HepG2 (cell line): ENCODE data around the gene AGPAT2. TPM values are rescaled to one million over a fixed set of nuclear protein-coding genes. Genes with fewer than 3 reads are reported as not detected.

Experiments used
- ATAC-seq: fragments of 200-7000 bp; cut with Tn5 transposase; 3 replicates; pipeline ENCODE4 v1.9.1; 2020; ENCODE audit warnings: mild to moderate bottlenecking, moderate library complexity
- BruUV-seq: library from RNA; stranded (reverse); fragments of 400-500 nt; replicated peaks from 2 replicates; lab custom pipeline; 2021; lab: Mats Ljungman, UMichigan
- CTCF ChIA-PET: fragments of 300-600 bp; formaldehyde crosslinking; extraction: SDS; loops from one replicate; lab custom pipeline; 2021; ENCODE audit warnings: low total read pairs, inconsistent platforms, low intra/inter-chr PET ratio; lab: Yijun Ruan, JAX
- POLR2A ChIA-PET: fragments of 350-600 bp; sonication (Branson Sonifier 250); formaldehyde crosslinking; loops from one replicate; lab custom pipeline; 2020; ENCODE audit warnings: antibody characterized with exemption, inconsistent platforms; lab: Yijun Ruan, JAX
- DNase-seq: peaks from one replicate; pipeline ENCODE4 v3.0.0-alpha.2; 2015; ENCODE audit warnings: low spot score
- FAIRE-seq: peaks from 3 replicates; lab custom pipeline; 2011; peaks lifted over from hg19 to GRCh38; lab: Jason Lieb, UNC
- H2AFZ ChIP-seq: one replicate; pipeline ENCODE4 v1.6.1; 2011; ENCODE audit warnings: low read length, inconsistent platforms
- H3K27ac ChIP-seq: fragments of 300-600 bp; 3 replicates; pipeline ENCODE4 v1.8.0; 2011; ENCODE audit warnings: mixed run types, mild to moderate bottlenecking, mixed read lengths, low read length, inconsistent platforms; ENCODE audit not compliant: insufficient read depth; ENCODE audit errors: extremely low read length
- H3K27me3 ChIP-seq, 2 experiments: fragments of 200-600 bp in 1 of 2; 2 replicates in 1 of 2; 3 replicates in 1 of 2; pipeline versions ENCODE4 v1.6.0 to v1.8.0; 2011; ENCODE audit warnings: low read length in 2 of 2, mild to moderate bottlenecking in 2 of 2, moderate library complexity in 2 of 2, inconsistent platforms in 1 of 2; ENCODE audit not compliant: insufficient read depth in 2 of 2, control insufficient read depth in 1 of 2
- H3K36me3 ChIP-seq, 2 experiments: fragments of 200-600 bp in 1 of 2; replicated peaks in 1 of 2; 2 replicates in 1 of 2; 3 replicates in 1 of 2; pipeline versions ENCODE4 v1.5.1 to v1.8.0; 2011; ENCODE audit warnings: low read length in 2 of 2, inconsistent platforms in 1 of 2; ENCODE audit not compliant: insufficient read depth in 2 of 2, control insufficient read depth in 1 of 2
- H3K4me1 ChIP-seq: 2 replicates; pipeline ENCODE4 v1.5.1; 2012; ENCODE audit warnings: low read length, inconsistent platforms; ENCODE audit not compliant: insufficient read depth
- H3K4me2 ChIP-seq: 2 replicates; pipeline ENCODE4 v1.6.0; 2011; ENCODE audit warnings: low read depth, low read length, inconsistent platforms
- H3K4me3 ChIP-seq, 3 experiments: fragments of 200-600 bp in 1 of 3; sonication (generic), shearing (Covaris generic) in 1 of 3; replicated peaks in 1 of 3; 2 replicates each; pipeline ENCODE4 v1.5.1; 2011 to 2016; ENCODE audit warnings: low read length in 3 of 3, inconsistent platforms in 2 of 3, low read depth in 2 of 3, mild to moderate bottlenecking in 2 of 3, control low read depth in 1 of 3, mixed read lengths in 1 of 3; ENCODE audit not compliant: insufficient read depth in 1 of 3
- H3K79me2 ChIP-seq: one replicate; pipeline ENCODE4 v1.6.1; 2011; ENCODE audit warnings: low read length, inconsistent platforms; ENCODE audit not compliant: insufficient read depth
- H3K9ac ChIP-seq: 2 replicates; pipeline ENCODE4 v1.6.0; 2011; ENCODE audit warnings: mild to moderate bottlenecking, low read depth, low read length, inconsistent platforms; ENCODE audit not compliant: insufficient read depth
- H3K9me3 ChIP-seq: 2 replicates; pipeline ENCODE4 v1.5.1; 2012; ENCODE audit warnings: mild to moderate bottlenecking, low read length
- H4K20me1 ChIP-seq: 2 replicates; pipeline ENCODE4 v1.6.0; 2011; ENCODE audit warnings: inconsistent platforms, mild to moderate bottlenecking, low read length, moderate library complexity; ENCODE audit not compliant: insufficient read depth
- ARHGAP35 ChIP-seq: sonication (generic); formaldehyde crosslinking; IDR thresholded peaks from 2 replicates; pipeline ENCODE4 v1.9.0; 2022; ENCODE audit warnings: mild to moderate bottlenecking, inconsistent platforms, moderate library complexity, missing genetic modification reagents, borderline replicate concordance
- BHLHE40 ChIP-seq: IDR thresholded peaks from 2 replicates; pipeline ENCODE4 v1.6.1; 2011; ENCODE audit warnings: low read length, improper control_type of control experiment
- CREM ChIP-seq, 2 experiments: sonication (generic) in 1 of 2; formaldehyde crosslinking in 1 of 2; IDR thresholded peaks; 2 replicates each; pipeline versions ENCODE4 v1.4.0 to v1.6.1; 2016 to 2020; ENCODE audit warnings: antibody characterized with exemption in 1 of 2, mild to moderate bottlenecking in 1 of 2, missing genetic modification reagents in 1 of 2
- ELF3 ChIP-seq: IDR thresholded peaks from 2 replicates; pipeline ENCODE4 v1.6.1; 2016; ENCODE audit warnings: missing genetic modification reagents, missing compliant biosample characterization
- HNRNPLL ChIP-seq: fragments of 200-400 bp; formaldehyde crosslinking; IDR thresholded peaks from 2 replicates; pipeline ENCODE4 v1.6.1; 2017; ENCODE audit warnings: mild to moderate bottlenecking, low read depth, low read length; ENCODE audit not compliant: poor library complexity, severe bottlenecking
- MLX ChIP-seq: IDR thresholded peaks from 2 replicates; pipeline ENCODE4 v1.6.1; 2016
- SETDB1 ChIP-seq: sonication (generic); formaldehyde crosslinking; IDR thresholded peaks from 2 replicates; pipeline ENCODE4 v1.5.1; 2020; ENCODE audit warnings: missing genetic modification reagents, mild to moderate bottlenecking, borderline replicate concordance
- SNAI1 ChIP-seq: sonication (generic); formaldehyde crosslinking; IDR thresholded peaks from 2 replicates; pipeline ENCODE4 v1.5.0; 2020; ENCODE audit warnings: mild to moderate bottlenecking, missing genetic modification reagents, borderline replicate concordance
- YY1 ChIP-seq: IDR thresholded peaks from 2 replicates; pipeline ENCODE4 v1.6.1; 2011; ENCODE audit warnings: low read length, low read depth, moderate library complexity, mild to moderate bottlenecking; ENCODE audit not compliant: insufficient read depth, insufficient replicate concordance
- ZBTB37 ChIP-seq: sonication (generic); formaldehyde crosslinking; IDR thresholded peaks from 2 replicates; pipeline ENCODE4 v1.4.0; 2020; ENCODE audit warnings: mild to moderate bottlenecking, missing genetic modification reagents
- ZBTB38 ChIP-seq: sonication (generic); formaldehyde crosslinking; IDR thresholded peaks from 2 replicates; pipeline ENCODE4 v1.5.1; 2020; ENCODE audit warnings: mild to moderate bottlenecking, missing genetic modification reagents
- ZFP37 ChIP-seq: sonication (generic); formaldehyde crosslinking; IDR thresholded peaks from 2 replicates; pipeline ENCODE4 v1.4.0; 2020; ENCODE audit warnings: missing genetic modification reagents, borderline replicate concordance
- ZGPAT ChIP-seq: IDR thresholded peaks from 2 replicates; pipeline ENCODE4 v1.6.1; 2016; ENCODE audit warnings: mild to moderate bottlenecking
- ZNF101 ChIP-seq: sonication (generic); formaldehyde crosslinking; IDR thresholded peaks from 2 replicates; pipeline ENCODE4 v1.4.0; 2020; ENCODE audit warnings: mild to moderate bottlenecking, low read depth, missing genetic modification reagents, borderline replicate concordance
- ZNF737 ChIP-seq: sonication (generic); formaldehyde crosslinking; IDR thresholded peaks from 2 replicates; pipeline ENCODE4 v1.5.0; 2020; ENCODE audit warnings: missing genetic modification reagents, mild to moderate bottlenecking, borderline replicate concordance
- ZNF747 ChIP-seq: sonication (generic); formaldehyde crosslinking; IDR thresholded peaks from 2 replicates; pipeline ENCODE4 v1.8.1; 2023; ENCODE audit warnings: missing genetic modification reagents, mild to moderate bottlenecking, borderline replicate concordance
- WGBS: methylation state at CpG from one replicate; pipeline ENCODE4 v1.1.6; 2017; ENCODE audit warnings: low lambda C conversion rate; 5-methylcytosine and 5-hydroxymethylcytosine counted together
- in situ Hi-C: cut with HindIII; loops from 2 replicates; pipeline ENCODE4 v1.10.0; 2017; ENCODE audit warnings: low pct_unique_long_range_greater_than_20kb; ENCODE audit not compliant: extremely low pct_ligation_motif_present
- intact Hi-C: fragments of 100-400 bp; cut with micrococcal nuclease; formaldehyde crosslinking; loops from one replicate; pipeline ENCODE4 v1.10.0; 2022; ENCODE audit not compliant: unreplicated experiment
- polyA plus RNA-seq, 8 experiments: library from polyadenylated mRNA; depleted of rRNA in 3 of 8; stranded (reverse) in 7 of 8; unstranded in 1 of 8; fragments of >200 nt; fragmentation: Illumina TruSeq in 4 of 8; extraction: Trizol in 4 of 8; gene quantifications; 2 replicates each; pipeline versions ENCODE4 v1.2.1 to v1.2.3, GENCODE V29; 2011 to 2016; ENCODE audit warnings: low read depth in 4 of 8, missing spikeins in 1 of 8, mixed read lengths in 1 of 8; ENCODE audit not compliant: insufficient read depth in 1 of 8
- total RNA-seq, 5 experiments: library from RNA; depleted of rRNA; stranded (reverse); fragments of >200 nt; fragmentation: Illumina TruSeq; extraction: Trizol; gene quantifications; 2 replicates each; pipeline ENCODE4 v1.2.3, GENCODE V29; 2016; ENCODE audit warnings: low read depth in 1 of 5
- TF ChIP-seq, protein P1 (sequence below): sonication (generic); formaldehyde crosslinking; IDR thresholded peaks from 2 replicates; pipeline ENCODE4 v1.4.0; 2020; ENCODE audit warnings: missing genetic modification reagents

The AGPAT2 gene
- total and polyA plus RNA-seq, 2 of the 13 experiments (the other 11 are each of a cell fraction or from before 2014, with no cell fraction given), result 3.9 to 25.8 TPM

DNA sequence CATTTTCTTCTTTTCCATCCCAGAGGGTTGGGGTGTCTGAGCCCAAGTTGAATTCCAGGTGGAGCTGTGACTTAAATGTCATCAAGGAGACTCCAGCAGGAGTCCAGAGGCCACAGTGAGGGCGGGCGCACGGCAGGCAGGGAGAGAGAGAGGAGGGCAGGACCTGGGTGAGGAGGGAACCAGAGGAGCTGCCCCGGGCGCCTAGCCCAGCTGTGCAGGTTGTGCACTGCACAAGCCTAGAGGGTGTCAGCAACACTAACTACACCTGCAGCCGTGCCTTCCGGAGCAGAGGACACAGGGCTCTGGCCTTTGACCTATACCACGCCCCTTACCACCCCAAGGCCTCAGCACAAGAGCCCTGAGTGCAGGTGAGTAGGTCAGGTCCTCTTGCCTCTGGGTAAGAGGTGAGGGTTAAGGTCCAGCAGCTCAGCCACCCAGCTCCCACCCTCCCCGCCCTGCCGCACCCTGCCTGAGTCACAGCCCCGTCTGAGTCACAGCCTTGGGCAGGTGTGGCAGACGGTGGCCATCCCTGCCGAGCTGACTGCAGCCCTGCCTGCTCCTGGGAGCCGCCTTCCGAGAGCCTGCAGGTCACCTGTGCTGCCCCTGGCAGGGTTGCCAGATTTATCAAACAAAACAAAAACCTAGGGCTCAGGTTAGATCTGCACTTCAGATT lies 6.4 kb upstream of the AGPAT2 start:
- DNase-seq (peak; percentile 63), FAIRE-seq (peak; percentile 8), ATAC-seq (peak; percentile 49)
- peaks cover 20 to 58% of the 10 kb centered on the region in 2 experiments; a peak in 4 of 5 replicates for H3K27me3 ChIP-seq
- in situ Hi-C loops (no loop called here), intact Hi-C loops (loop anchor here (5.0 kb wide), 1 partner anchor 46 kb away; no protein-coding TSS in a partner anchor)
- H3K4me2 ChIP-seq, result peak overlapping the region; percentile 62
- H3K36me3 ChIP-seq, result no peaks in the 10 kb centered on the region
- H4K20me1 ChIP-seq, result no peaks in the 10 kb centered on the region
- CTCF ChIA-PET, result interaction anchor here (0.9 to 1.0 kb wide), 3 partner anchors 20 to 205 kb away, joined by 3 to 4 read pairs (median 3); no protein-coding TSS in a partner anchor
- POLR2A ChIA-PET, result interaction anchor here (1.0 to 1.1 kb wide), 3 partner anchors 21 to 35 kb away, joined by 4 to 9 read pairs (median 8); no protein-coding TSS in a partner anchor
- H3K4me3 ChIP-seq, result peak overlapping the region in 1 of 3 experiments; percentile 34; a peak in 1 of 6 replicates
- no peak overlapping the region for H3K9ac ChIP-seq
- H3K79me2 ChIP-seq, result no peaks in the 10 kb centered on the region
- H3K9me3 ChIP-seq, result no peaks in the 10 kb centered on the region
- H3K27ac ChIP-seq, result no peak overlapping the region
- H2AFZ ChIP-seq, result no peak overlapping the region
- WGBS, result 0% methylated on average over 7 of the region's 15 CpGs
- BruUV-seq, result no TSS peak
- H3K4me1 ChIP-seq, result peaks cover 70% of the 10 kb centered on the region
- TF ChIP-seq ZGPAT (CRISPR knock-in tag), result peak; percentile 68; the same call in 1 of the 2 replicates
- TF ChIP-seq ZNF737 (CRISPR knock-in tag), result no peak
- 0 out of 2 replicates have a peak, but pooled peaks have one; percentile 43 for TF ChIP-seq MLX (CRISPR knock-in tag)
- TF ChIP-seq, protein P1, sequence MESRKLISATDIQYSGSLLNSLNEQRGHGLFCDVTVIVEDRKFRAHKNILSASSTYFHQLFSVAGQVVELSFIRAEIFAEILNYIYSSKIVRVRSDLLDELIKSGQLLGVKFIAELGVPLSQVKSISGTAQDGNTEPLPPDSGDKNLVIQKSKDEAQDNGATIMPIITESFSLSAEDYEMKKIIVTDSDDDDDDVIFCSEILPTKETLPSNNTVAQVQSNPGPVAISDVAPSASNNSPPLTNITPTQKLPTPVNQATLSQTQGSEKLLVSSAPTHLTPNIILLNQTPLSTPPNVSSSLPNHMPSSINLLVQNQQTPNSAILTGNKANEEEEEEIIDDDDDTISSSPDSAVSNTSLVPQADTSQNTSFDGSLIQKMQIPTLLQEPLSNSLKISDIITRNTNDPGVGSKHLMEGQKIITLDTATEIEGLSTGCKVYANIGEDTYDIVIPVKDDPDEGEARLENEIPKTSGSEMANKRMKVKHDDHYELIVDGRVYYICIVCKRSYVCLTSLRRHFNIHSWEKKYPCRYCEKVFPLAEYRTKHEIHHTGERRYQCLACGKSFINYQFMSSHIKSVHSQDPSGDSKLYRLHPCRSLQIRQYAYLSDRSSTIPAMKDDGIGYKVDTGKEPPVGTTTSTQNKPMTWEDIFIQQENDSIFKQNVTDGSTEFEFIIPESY (CRISPR knock-in tag), result no peak
- peak; percentile 35 for TF ChIP-seq YY1
- TF ChIP-seq HNRNPLL, result no peak
- TF ChIP-seq ZFP37 (CRISPR knock-in tag), result no peak
- TF ChIP-seq SNAI1, result peak; percentile 90; the same call in 1 of the 2 replicates
- TF ChIP-seq SETDB1 (CRISPR knock-in tag), result no peak
- no peak for TF ChIP-seq ZNF101
- peak; percentile 76; the same call in 1 of the 2 replicates for TF ChIP-seq ZNF747 (CRISPR knock-in tag)
- TF ChIP-seq BHLHE40, result no peak
- peak; percentile 84 for TF ChIP-seq ZBTB38 (CRISPR knock-in tag)
- peak; percentile 50; the same call in 1 of the 2 replicates for TF ChIP-seq CREM (IDR thresholded peaks at IDR 0.05)
- no peak for TF ChIP-seq CREM (CRISPR knock-in tag; IDR thresholded peaks at IDR 0.05)
- no peak for TF ChIP-seq ZBTB37 (CRISPR knock-in tag)
- TF ChIP-seq ELF3 (CRISPR knock-in tag), result peak; percentile 67
- no peak for TF ChIP-seq ARHGAP35
